COLO668 (cell line): Measurements from ENCODE around the gene PRPF19.

Experiments
- DNase-seq: peaks from one replicate; lab custom pipeline; 2025; ENCODE audit not compliant: unreplicated experiment; lab: John Stamatoyannopoulos, UW

PRPF19 gene

GRCh38 chr11:60847281-60847680 is 59.1 kb downstream of the PRPF19 start:
- DNase-seq = no peak

GRCh38 chr11:60845338-60845737 is 61.0 kb downstream of the PRPF19 start:
- no peak for DNase-seq

GRCh38 chr11:60844870-60845221 is 61.5 kb downstream of the PRPF19 start:
- DNase-seq = peak; percentile 11

DNA sequence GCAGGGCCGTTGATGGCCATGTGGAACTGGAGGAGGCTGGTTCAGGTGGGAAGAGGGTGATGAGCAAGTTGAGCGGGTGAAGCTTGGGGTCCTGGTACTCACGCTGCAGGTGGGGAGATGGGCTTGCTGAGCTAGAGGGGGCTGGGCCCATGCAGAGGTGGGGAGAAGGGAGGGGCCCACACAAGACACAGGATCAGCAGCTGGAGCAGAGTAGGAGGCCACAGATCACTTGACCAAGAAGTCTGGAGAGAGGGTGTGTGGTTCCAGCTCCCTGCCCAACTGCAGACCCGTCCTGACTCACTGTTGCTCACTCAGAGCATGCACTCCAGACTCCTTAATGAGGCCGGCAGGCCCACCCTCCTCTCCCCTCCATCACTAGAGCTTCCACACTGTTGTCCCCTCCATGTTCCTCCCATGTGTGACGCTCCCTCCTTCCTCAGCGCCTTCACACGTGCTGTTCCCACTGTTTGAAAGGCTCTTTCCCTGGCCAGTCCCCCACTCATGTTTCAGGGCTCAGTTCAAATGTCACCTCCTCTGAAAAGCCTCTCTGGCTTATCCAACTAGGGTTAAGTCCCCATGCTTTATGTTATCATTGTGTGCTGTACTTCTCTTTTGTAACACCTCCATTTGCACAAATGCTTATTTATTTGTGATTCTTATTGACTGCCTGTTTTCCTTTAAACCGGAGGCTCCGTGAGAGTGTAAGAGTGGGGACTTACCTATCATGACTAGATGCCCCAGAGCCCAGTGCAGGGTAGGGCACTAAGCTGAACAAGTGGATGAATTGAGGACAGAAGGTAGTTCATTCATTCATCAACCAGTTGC is 62.1 kb downstream of the PRPF19 start:
- no peak for DNase-seq

DNA sequence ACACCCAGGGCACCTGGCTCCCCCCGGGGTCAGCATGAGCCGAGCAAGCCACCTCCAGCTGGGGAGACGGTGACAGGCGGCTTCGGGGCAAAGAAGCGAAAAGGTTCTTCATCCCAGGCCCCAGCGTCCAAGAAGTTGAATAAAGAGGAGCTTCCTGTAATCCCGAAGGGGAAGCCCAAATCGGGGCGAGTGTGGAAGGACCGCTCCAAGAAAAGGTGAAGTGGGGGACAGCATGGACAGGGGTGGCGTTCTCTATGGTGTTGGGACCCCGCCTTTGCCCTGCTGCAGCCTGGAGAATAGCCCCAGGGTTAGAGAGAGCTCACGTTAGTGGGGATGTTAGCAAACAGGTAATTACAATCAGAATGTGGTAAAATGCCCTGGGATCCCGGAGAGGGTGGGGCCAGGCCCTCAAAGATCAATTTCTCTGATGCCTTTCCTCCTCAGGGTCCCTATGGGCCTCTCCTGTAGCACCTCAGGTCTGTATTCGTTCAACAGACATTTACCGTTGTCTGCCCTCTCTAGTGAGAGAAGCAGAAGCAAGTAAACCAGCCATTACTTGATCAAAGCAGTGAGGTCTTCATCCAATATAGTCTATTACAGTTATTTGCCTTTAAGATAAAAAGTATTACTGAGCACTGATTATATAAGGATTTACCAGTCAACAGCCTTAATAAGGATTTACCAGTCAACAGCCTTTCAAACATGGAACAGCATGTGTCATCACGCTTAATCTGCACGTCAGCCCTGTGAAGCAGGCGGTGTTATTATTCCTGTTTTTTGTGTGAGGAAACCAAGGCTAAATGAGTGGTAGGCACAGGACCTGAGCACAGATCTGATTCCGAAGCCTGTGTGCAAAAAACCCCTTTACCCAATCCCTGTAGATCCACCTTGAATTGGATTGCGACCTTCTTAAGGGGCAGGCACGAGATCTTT is 63.5 kb downstream of the PRPF19 start:
- peak; percentile 21 for DNase-seq

DNA sequence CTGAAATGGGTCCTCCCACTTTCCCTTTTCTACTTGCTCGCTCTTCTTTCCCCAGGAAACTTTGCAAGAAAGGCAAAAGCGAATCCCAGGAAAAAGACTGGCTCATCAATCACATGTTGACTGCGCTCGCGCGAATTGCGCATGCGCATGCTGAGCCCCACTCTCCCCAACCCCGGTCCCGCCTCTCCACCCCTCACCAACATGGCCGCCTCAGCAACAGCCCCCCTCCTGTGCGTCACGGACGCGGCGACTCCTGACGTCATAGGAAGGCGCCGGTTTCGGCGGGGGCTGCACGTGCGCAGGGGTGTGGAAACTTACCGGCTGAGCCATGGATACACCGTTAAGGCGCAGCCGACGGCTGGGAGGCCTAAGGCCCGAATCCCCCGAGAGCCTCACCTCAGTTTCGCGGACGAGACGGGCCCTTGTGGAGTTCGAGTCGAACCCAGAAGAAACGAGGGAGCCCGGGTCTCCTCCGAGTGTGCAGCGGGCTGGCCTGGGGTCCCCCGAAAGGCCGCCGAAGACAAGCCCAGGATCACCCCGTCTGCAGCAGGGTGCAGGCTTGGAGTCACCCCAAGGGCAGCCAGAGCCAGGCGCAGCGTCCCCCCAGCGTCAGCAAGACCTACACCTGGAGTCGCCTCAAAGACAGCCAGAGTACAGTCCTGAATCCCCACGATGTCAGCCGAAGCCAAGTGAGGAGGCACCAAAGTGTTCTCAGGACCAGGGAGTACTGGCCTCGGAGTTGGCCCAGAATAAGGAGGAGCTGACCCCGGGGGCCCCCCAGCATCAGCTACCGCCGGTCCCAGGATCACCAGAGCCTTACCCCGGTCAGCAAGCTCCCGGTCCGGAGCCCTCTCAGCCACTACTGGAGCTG is 64.4 kb downstream of the PRPF19 start, which contains the start of gene CCDC86:
Gene CCDC86 (plus strand): TSS at position 317 of the 871 bp plus-strand sequence. CDS start 12 bp downstream, at position 329.
- peak; percentile 94 for DNase-seq
